DND-41 (cell line): Measurements from ENCODE around the gene FIGLA.

Source experiments
- ATAC-seq: fragments of 200-7000 bp; cut with Tn5 transposase; 3 replicates; pipeline ENCODE4 v1.9.1; 2021; ENCODE audit warnings: low read depth; ENCODE audit not compliant: insufficient read depth
- DNase-seq: peaks from one replicate; pipeline ENCODE4 v3.0.0-alpha.2; 2020
- H2AFZ ChIP-seq: 2 replicates; pipeline ENCODE4 v1.6.0; 2012; ENCODE audit warnings: low read depth, low read length
- H3K27ac ChIP-seq: 2 replicates; pipeline ENCODE4 v1.5.1; 2012; ENCODE audit warnings: low read length, inconsistent platforms
- H3K27me3 ChIP-seq: fragments of 200-600 bp; sonication (generic); 2 replicates; pipeline ENCODE4 v1.6.0; 2012; ENCODE audit warnings: low read length, mild to moderate bottlenecking, inconsistent platforms; ENCODE audit not compliant: insufficient read depth, poor library complexity
- H3K36me3 ChIP-seq: 2 replicates; pipeline ENCODE4 v1.5.1; 2012; ENCODE audit warnings: low read length, inconsistent platforms; ENCODE audit not compliant: insufficient read depth
- H3K4me1 ChIP-seq: 2 replicates; pipeline ENCODE4 v1.5.1; 2012; ENCODE audit warnings: mild to moderate bottlenecking, low read length; ENCODE audit not compliant: insufficient read depth
- H3K4me2 ChIP-seq: 2 replicates; pipeline ENCODE4 v1.6.0; 2012; ENCODE audit warnings: mild to moderate bottlenecking, moderate library complexity, low read length, inconsistent platforms; ENCODE audit not compliant: insufficient read depth
- H3K4me3 ChIP-seq, 2 experiments: fragments of 200-600 bp in 1 of 2; shearing (Covaris generic) in 1 of 2; 2 replicates each; pipeline ENCODE4 v1.5.1; 2012 to 2016; ENCODE audit warnings: inconsistent platforms in 2 of 2, low read length in 2 of 2, mild to moderate bottlenecking in 2 of 2, low read depth in 1 of 2, moderate library complexity in 1 of 2
- H3K79me2 ChIP-seq: 2 replicates; pipeline ENCODE4 v1.6.0; 2012; ENCODE audit warnings: low read length, inconsistent platforms; ENCODE audit not compliant: insufficient read depth
- H3K9ac ChIP-seq: 2 replicates; pipeline ENCODE4 v1.6.0; 2012; ENCODE audit warnings: low read depth, mild to moderate bottlenecking, inconsistent platforms, low read length, moderate library complexity
- H3K9me3 ChIP-seq: 2 replicates; pipeline ENCODE4 v1.5.1; 2012; ENCODE audit warnings: low read length, moderate library complexity, mild to moderate bottlenecking, inconsistent platforms; ENCODE audit not compliant: insufficient read depth, severe bottlenecking
- H4K20me1 ChIP-seq: 2 replicates; pipeline ENCODE4 v1.6.0; 2012; ENCODE audit warnings: low read length; ENCODE audit not compliant: insufficient read depth
- CTCF ChIP-seq: IDR thresholded peaks from 2 replicates; pipeline ENCODE4 v1.5.1; 2012; ENCODE audit warnings: borderline replicate concordance, low read length, moderate library complexity, mild to moderate bottlenecking; ENCODE audit not compliant: poor library complexity, severe bottlenecking; ENCODE audit errors: extremely low read depth
- EZH2 ChIP-seq: IDR thresholded peaks from 3 replicates; pipeline ENCODE4 v1.6.1; 2012; ENCODE audit warnings: borderline replicate concordance, low read depth, mild to moderate bottlenecking, moderate library complexity, low read length, inconsistent platforms; ENCODE audit not compliant: severe bottlenecking

The FIGLA gene

GRCh38 chr2:70807828-70808118 is 17.3 kb upstream of the FIGLA start:
- no peak overlapping the region for H3K4me3 ChIP-seq
- no peak for ATAC-seq
- H3K36me3 ChIP-seq = no peaks in the 10 kb centered on the region
- no peak for DNase-seq
- no peaks in the 10 kb centered on the region for H3K79me2 ChIP-seq
- H3K9me3 ChIP-seq = no peaks in the 10 kb centered on the region
- H3K27me3 ChIP-seq = peaks cover 4% of the 10 kb centered on the region
- H2AFZ ChIP-seq = no peak overlapping the region
- H4K20me1 ChIP-seq = no peaks in the 10 kb centered on the region
- no peak overlapping the region for H3K9ac ChIP-seq
- no peaks in the 10 kb centered on the region for H3K4me1 ChIP-seq
- TF ChIP-seq CTCF (no peak), EZH2 (no peak)
- H3K4me2 ChIP-seq = no peak overlapping the region
- no peak overlapping the region for H3K27ac ChIP-seq

- H4K20me1 ChIP-seq = no peaks in the 10 kb centered on the region
- DNase-seq (no peak), ATAC-seq (no peak)
- H3K36me3 ChIP-seq = no peaks in the 10 kb centered on the region
- TF ChIP-seq EZH2 (no peak), CTCF (no peak)
- no peaks in the 10 kb centered on the region for H3K9me3 ChIP-seq
- no peak overlapping the region for H3K4me3 ChIP-seq
- no peak overlapping the region for H3K4me2 ChIP-seq
- no peak overlapping the region for H3K9ac ChIP-seq
- H3K79me2 ChIP-seq = no peaks in the 10 kb centered on the region
- no peaks in the 10 kb centered on the region for H3K4me1 ChIP-seq
- peaks cover 4% of the 10 kb centered on the region for H3K27me3 ChIP-seq
- H2AFZ ChIP-seq = no peak overlapping the region
- no peak overlapping the region for H3K27ac ChIP-seq
Measured at GRCh38 chr2:70807102-70807827, 16.8 kb upstream of the FIGLA start.

- H3K4me1 ChIP-seq = no peaks in the 10 kb centered on the region
- H4K20me1 ChIP-seq = no peaks in the 10 kb centered on the region
- H3K36me3 ChIP-seq = no peaks in the 10 kb centered on the region
- H3K4me3 ChIP-seq = no peak overlapping the region
- DNase-seq = no peak
- no peak overlapping the region for H3K27ac ChIP-seq
- no peak overlapping the region for H3K4me2 ChIP-seq
- no peaks in the 10 kb centered on the region for H3K79me2 ChIP-seq
- no peaks in the 10 kb centered on the region for H3K9me3 ChIP-seq
- H2AFZ ChIP-seq = no peak overlapping the region
- no peak overlapping the region for H3K9ac ChIP-seq
- peaks cover 4% of the 10 kb centered on the region for H3K27me3 ChIP-seq
- ATAC-seq = no peak
- TF ChIP-seq EZH2 = no peak
- TF ChIP-seq CTCF = no peak
Measured at GRCh38 chr2:70806620-70807019, 16.2 kb upstream of the FIGLA start.

GRCh38 chr2:70806013-70806412 is 15.6 kb upstream of the FIGLA start:
- Histone ChIP-seq H4K20me1 (no peaks in the 10 kb centered on the region), H3K4me3 (no peak overlapping the region), H3K36me3 (no peaks in the 10 kb centered on the region), H3K4me1 (no peaks in the 10 kb centered on the region), H3K27me3 (peaks cover 4% of the 10 kb centered on the region), H3K9ac (no peak overlapping the region), H3K4me2 (no peak overlapping the region), H3K79me2 (no peaks in the 10 kb centered on the region), H3K27ac (no peak overlapping the region), H3K9me3 (no peaks in the 10 kb centered on the region), H2AFZ (no peak overlapping the region)
- ATAC-seq (no peak), DNase-seq (no peak)
- TF ChIP-seq CTCF (no peak), EZH2 (no peak)
